Body of pancreas (tissue), 4 donors: ENCODE measurements around the gene SPDYE5. TPM values are rescaled to one million over a fixed set of nuclear protein-coding genes. Genes with fewer than 3 reads are reported as not detected.
"Not testable (repeated sequence)": the region's sequence is repeated elsewhere in the genome, so short reads cannot be mapped to it uniquely, and the experiment has no call there.

Experiments used
- ATAC-seq: fragments of 150-250 bp; one replicate; pipeline ENCODE4 v1.9.1; 2016
- DNase-seq, 4 donors: peaks; one replicate each; pipeline ENCODE4 v3.0.0-alpha.2; 2019
- H3K27ac ChIP-seq, 4 donors: fragments of 200-600 bp; sonication (generic); 1 replicate in 3 of 4; 2 replicates in 1 of 4; pipeline versions ENCODE4 v1.5.1 to v1.6.1; 2016 to 2019; ENCODE audit warnings: mild to moderate bottlenecking in 1 of 4, mixed read lengths in 1 of 4, moderate library complexity in 1 of 4
- H3K27me3 ChIP-seq, 2 donors: fragments of 200-600 bp; sonication (generic); one replicate each; pipeline ENCODE4 v1.6.0; 2016; ENCODE audit warnings: mild to moderate bottlenecking in 1 of 2
- H3K36me3 ChIP-seq, 2 donors: fragments of 200-600 bp; sonication (generic); replicated peaks in 1 of 2; 2 replicates each; pipeline ENCODE4 v1.5.1; 2016; ENCODE audit warnings: low read depth in 2 of 2; ENCODE audit not compliant: insufficient read depth in 1 of 2
- H3K4me1 ChIP-seq: fragments of 200-600 bp; sonication (generic); one replicate; pipeline ENCODE4 v1.6.0; 2016
- H3K4me3 ChIP-seq, 2 donors: fragments of 200-600 bp; sonication (generic); 1 replicate in 1 of 2; 2 replicates in 1 of 2; pipeline ENCODE4 v1.5.1; 2016 to 2019
- H3K9me3 ChIP-seq, 3 donors: fragments of 200-600 bp; sonication (generic); 1 replicate in 2 of 3; 2 replicates in 1 of 3; pipeline ENCODE4 v1.5.1; 2016
- CTCF ChIP-seq, 7 experiments: fragments of 450-650 bp in 4 of 7; fragments of 200-600 bp in 3 of 7; sonication (generic) in 3 of 7; IDR thresholded peaks; one replicate each; pipeline ENCODE4 v1.5.1; 2016 to 2019; ENCODE audit warnings: antibody characterized with exemption in 7 of 7
- POLR2A ChIP-seq, 3 donors: fragments of 450-650 bp; IDR thresholded peaks; one replicate each; pipeline ENCODE4 v1.6.1; 2016; ENCODE audit warnings: antibody characterized with exemption in 3 of 3, mild to moderate bottlenecking in 2 of 3
- WGBS, 2 donors: methylation state at CpG; one replicate each; pipeline ENCODE4 v1.1.5; 2017; 5-methylcytosine and 5-hydroxymethylcytosine counted together
- intact Hi-C: fragments of 100-400 bp; cut with DNase I; formaldehyde crosslinking; loops from one replicate; pipeline ENCODE4 v1.15.1; 2023
- total RNA-seq, 2 donors: library from RNA; depleted of rRNA; stranded (reverse); fragments of >200 nt; gene quantifications; one replicate each; pipeline ENCODE4 v1.1.0, GENCODE V29; 2016

SPDYE5 gene, protein sequence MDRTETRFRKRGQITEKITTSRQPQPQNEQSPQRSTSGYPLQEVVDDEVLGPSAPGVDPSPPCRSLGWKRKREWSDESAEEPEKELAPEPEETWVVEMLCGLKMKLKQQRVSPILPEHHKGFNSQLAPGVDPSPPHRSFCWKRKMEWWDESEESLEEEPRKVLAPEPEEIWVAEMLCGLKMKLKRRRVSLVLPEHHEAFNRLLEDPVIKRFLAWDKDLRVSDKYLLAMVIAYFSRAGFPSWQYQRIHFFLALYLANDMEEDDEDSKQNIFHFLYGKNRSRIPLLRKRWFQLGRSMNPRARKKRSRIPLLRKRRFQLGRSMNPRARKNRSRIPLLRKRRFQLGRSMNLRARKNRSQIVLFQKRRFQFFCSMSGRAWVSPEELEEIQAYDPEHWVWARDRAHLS
- total RNA-seq, result not detected

DNA sequence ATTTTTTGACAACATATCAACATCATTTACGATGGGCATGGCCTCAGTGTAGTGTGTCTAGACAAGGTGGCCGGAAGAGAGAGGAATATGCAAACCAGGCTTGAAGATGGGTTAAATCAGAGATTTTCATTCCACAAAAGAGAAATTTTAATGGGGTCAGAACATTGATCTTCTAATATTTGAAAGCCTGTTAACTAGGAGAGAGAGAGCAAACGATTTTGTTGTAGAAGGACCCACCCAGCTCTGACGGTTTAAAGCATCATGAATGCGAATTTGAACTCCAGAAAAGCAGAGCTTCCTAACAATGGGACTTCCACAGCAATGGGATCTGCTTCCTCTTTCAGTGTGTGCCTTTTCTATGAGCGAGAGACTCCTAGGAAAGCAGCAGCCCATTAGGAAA, at the start of gene SPDYE5:
SPDYE5 (plus strand) TSS at position 301 of the 400 bp plus-strand sequence. CDS start 1,728 bp downstream, outside the sequence.
- intact Hi-C loops, DNase-seq, ATAC-seq, H3K27ac ChIP-seq, H3K27me3 ChIP-seq, H3K9me3 ChIP-seq, H3K36me3 ChIP-seq, H3K4me3 ChIP-seq, H3K4me1 ChIP-seq: not testable (repeated sequence)
- WGBS, 2 donors, result 66 to 70% methylated on average over 4 to 5 of the region's 6 CpGs

DNA sequence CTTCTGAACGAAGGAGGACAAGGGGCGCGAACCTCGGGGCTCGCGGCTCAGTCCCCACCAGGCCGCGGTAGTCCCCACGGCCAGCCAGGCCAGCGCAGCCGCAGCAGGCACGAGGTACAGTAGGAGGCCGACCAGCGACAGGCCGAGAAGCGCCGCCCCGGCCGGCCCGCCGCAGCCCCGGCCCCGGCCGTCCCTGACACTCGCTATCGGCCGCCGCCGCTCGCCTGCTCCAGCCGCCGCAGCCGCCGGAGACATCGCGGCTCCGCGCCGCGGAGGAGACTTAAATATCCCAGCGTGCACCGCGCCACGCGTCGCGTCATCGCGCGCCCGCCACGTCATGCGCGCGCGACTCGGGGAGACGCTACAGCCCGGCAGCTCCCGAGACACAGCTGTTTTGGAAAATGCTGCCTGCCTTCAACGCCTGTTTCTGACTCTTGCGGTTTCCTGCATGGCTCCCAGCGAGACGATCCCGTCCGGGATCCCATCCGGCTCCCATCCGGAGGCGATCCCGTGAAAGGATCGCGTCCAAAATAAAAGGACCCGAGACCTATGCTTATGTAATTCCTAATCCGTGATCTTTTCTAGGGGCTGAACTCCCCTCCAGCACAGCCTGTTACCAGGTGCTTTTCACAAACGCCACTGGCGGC, 49.5 kb upstream of the SPDYE5 start:
- intact Hi-C loops, H3K27me3 ChIP-seq, H3K4me1 ChIP-seq, H3K9me3 ChIP-seq: not testable (repeated sequence)
- H3K4me3 ChIP-seq, result peak overlapping the region; percentile 31 to 56
- ATAC-seq, result peak; percentile 98
- H3K27ac ChIP-seq, result peak overlapping the region; percentile 75 to 92 (median 90)
- H3K36me3 ChIP-seq, result peaks cover 0 to 11% of the 10 kb centered on the region in 2 donors
- DNase-seq, result peak in 2 of 4 donors; percentile 28 to 35
- 0% methylated on average over 23 of the region's 76 CpGs; no CpG with 5 or more reads in 1 of the 2 donors for WGBS, 2 donors
- TF ChIP-seq CTCF (IDR thresholded peaks at IDR 0.05), result peak in 1 of 7 experiments; percentile 20
- peak; percentile 33 to 71 (median 34) for TF ChIP-seq POLR2A (IDR thresholded peaks at IDR 0.05)

- 80 to 100% methylated on average over 1 to 2 of the region's 5 CpGs for WGBS, 2 donors
- H3K27me3 ChIP-seq, intact Hi-C loops, H3K9me3 ChIP-seq, ATAC-seq, DNase-seq, H3K4me3 ChIP-seq, H3K4me1 ChIP-seq, H3K36me3 ChIP-seq, H3K27ac ChIP-seq: not testable (repeated sequence)
These were observed 42.2 kb upstream of the SPDYE5 start for GRCh38 chr7:75449946-75450345.

- 9% methylated on average over 3 to 4 of the region's 4 CpGs for WGBS, 2 donors
- H3K27me3 ChIP-seq, H3K4me1 ChIP-seq, DNase-seq, H3K27ac ChIP-seq, H3K4me3 ChIP-seq, intact Hi-C loops, H3K36me3 ChIP-seq, H3K9me3 ChIP-seq: not testable (repeated sequence)
- TF ChIP-seq CTCF (IDR thresholded peaks at IDR 0.05), result peak in 2 of 7 experiments; percentile 16 to 17
- peak; percentile 89 for ATAC-seq
These were observed 39.6 kb upstream of the SPDYE5 start for GRCh38 chr7:75452494-75452955.

- 82 to 83% methylated on average over 4 to 8 of the region's 10 CpGs for WGBS, 2 donors
- intact Hi-C loops, H3K36me3 ChIP-seq, H3K27me3 ChIP-seq, DNase-seq, H3K27ac ChIP-seq, H3K4me3 ChIP-seq, H3K4me1 ChIP-seq, ATAC-seq, H3K9me3 ChIP-seq: not testable (repeated sequence)
These were observed 35.7 kb upstream of the SPDYE5 start for GRCh38 chr7:75456403-75456802.

- H3K4me3 ChIP-seq, H3K27me3 ChIP-seq, intact Hi-C loops, H3K9me3 ChIP-seq, H3K4me1 ChIP-seq, H3K27ac ChIP-seq, H3K36me3 ChIP-seq, ATAC-seq, DNase-seq: not testable (repeated sequence)
- WGBS, 2 donors, result 45 to 63% methylated on average over 1 of the region's 5 CpGs
These were observed 34.1 kb upstream of the SPDYE5 start for GRCh38 chr7:75458034-75458433.

GRCh38 chr7:75460541-75460940, 31.6 kb upstream of the SPDYE5 start:
- H3K27me3 ChIP-seq, H3K9me3 ChIP-seq, ATAC-seq, H3K4me3 ChIP-seq, intact Hi-C loops, H3K4me1 ChIP-seq, H3K36me3 ChIP-seq, DNase-seq, H3K27ac ChIP-seq: not testable (repeated sequence)
- no CpG with 5 or more reads among the region's 5 CpGs for WGBS, 2 donors

GRCh38 chr7:75470166-75470565, 22.0 kb upstream of the SPDYE5 start:
- intact Hi-C loops, H3K36me3 ChIP-seq, H3K27ac ChIP-seq, ATAC-seq, H3K4me3 ChIP-seq, H3K9me3 ChIP-seq, H3K27me3 ChIP-seq, H3K4me1 ChIP-seq, DNase-seq: not testable (repeated sequence)
- 93% methylated on average over 2 of the region's 4 CpGs; no CpG with 5 or more reads in 1 of the 2 donors for WGBS, 2 donors

- H3K36me3 ChIP-seq, H3K27me3 ChIP-seq, H3K4me3 ChIP-seq, H3K9me3 ChIP-seq, H3K27ac ChIP-seq, DNase-seq, ATAC-seq, H3K4me1 ChIP-seq, intact Hi-C loops: not testable (repeated sequence)
These were observed 14.7 kb upstream of the SPDYE5 start for GRCh38 chr7:75477457-75477856.

DNA sequence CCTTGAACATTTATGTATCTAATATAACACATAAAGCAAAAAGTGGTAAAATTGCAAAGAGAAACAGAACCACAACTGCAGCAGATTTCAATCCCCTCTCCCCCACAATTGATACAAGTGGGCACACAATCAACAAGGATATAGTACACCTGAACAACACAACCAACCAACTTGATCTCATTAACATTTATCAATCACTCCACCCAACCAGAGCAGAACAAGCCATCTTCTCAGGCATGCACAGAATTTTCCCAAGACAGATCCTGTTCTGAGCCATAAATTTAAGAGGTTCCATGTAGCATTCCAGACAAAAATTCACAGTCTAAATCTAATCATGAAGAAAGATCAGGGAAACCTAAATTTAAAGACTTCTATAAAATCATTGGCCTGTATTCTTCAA, 11.8 kb upstream of the SPDYE5 start:
- ATAC-seq, H3K4me1 ChIP-seq, H3K27me3 ChIP-seq, H3K36me3 ChIP-seq, H3K9me3 ChIP-seq, H3K4me3 ChIP-seq, DNase-seq, H3K27ac ChIP-seq, intact Hi-C loops: not testable (repeated sequence)
